Activated CD4-positive, alpha-beta T cell treated with anti-CD3 and anti-CD28 coated beads, Interleukin-2, amount 10 ng/mL, durations not matched to agents 24 days and 14 days (primary cell): ENCODE data around the gene SPATA12. TPM values are rescaled to one million over a fixed set of nuclear protein-coding genes. Genes with fewer than 3 reads are reported as not detected.

ENCODE experiments used
- DNase-seq: peaks from one replicate; pipeline ENCODE4 v3.0.0; 2022
- H3K27ac Mint-ChIP-seq: one replicate; pipeline ENCODE4 v1.8.0; 2022; ENCODE audit warnings: mild to moderate bottlenecking, mixed read lengths
- H3K27me3 Mint-ChIP-seq: one replicate; pipeline ENCODE4 v1.8.0; 2022; ENCODE audit warnings: mixed read lengths
- H3K36me3 Mint-ChIP-seq: one replicate; pipeline ENCODE4 v1.8.0; 2022; ENCODE audit warnings: low read depth, mild to moderate bottlenecking, mixed read lengths
- H3K4me1 Mint-ChIP-seq: one replicate; pipeline ENCODE4 v1.8.0; 2021; ENCODE audit warnings: mixed read lengths
- H3K4me3 Mint-ChIP-seq: one replicate; pipeline ENCODE4 v1.8.0; 2022; ENCODE audit warnings: mild to moderate bottlenecking, moderate library complexity, mixed read lengths
- H3K9me3 Mint-ChIP-seq: one replicate; pipeline ENCODE4 v1.8.0; 2021; ENCODE audit warnings: mixed read lengths
- intact Hi-C: fragments of 100-400 bp; cut with micrococcal nuclease; formaldehyde crosslinking; loops from one replicate; pipeline ENCODE4 v1.15.1; 2023
- total RNA-seq: library from RNA; stranded (reverse); gene quantifications from 2 replicates; pipeline ENCODE4 v1.2.3, GENCODE V29; 2022

Gene SPATA12
- total RNA-seq, 1 donor from 2014 or later, result not detected

DNA sequence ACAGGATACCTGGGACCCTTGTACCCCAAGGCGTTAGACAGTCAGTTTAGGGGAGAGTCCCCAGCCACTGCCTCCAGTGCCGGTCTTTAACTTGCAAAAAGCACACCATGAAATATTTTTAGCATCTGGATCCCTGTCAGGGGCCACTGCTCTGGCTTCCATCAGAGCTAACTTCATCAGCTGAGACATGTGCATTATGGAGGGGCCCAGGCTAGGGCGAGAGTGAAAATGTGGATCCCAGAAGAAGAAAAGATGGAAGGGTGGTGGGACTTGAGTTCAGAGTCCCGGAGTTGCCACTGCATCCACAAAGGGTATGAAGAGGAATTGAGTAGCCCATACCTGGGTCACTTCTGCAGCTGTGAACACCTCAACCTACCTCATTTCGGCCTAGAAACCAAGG is 23.5 kb upstream of the SPATA12 start:
- no peak overlapping the region for H3K4me3 Mint-ChIP-seq
- intact Hi-C loops, result no loop called here
- no peaks in the 10 kb centered on the region for H3K36me3 Mint-ChIP-seq
- no peak for DNase-seq
- peaks cover 2% of the 10 kb centered on the region for H3K4me1 Mint-ChIP-seq
- H3K9me3 Mint-ChIP-seq, result no peaks in the 10 kb centered on the region
- peaks cover 15% of the 10 kb centered on the region for H3K27me3 Mint-ChIP-seq
- no peak overlapping the region for H3K27ac Mint-ChIP-seq

- Mint-ChIP-seq H3K9me3 (no peaks in the 10 kb centered on the region), H3K4me3 (no peak overlapping the region)
Measured at GRCh38 chr3:57038466-57039164, 21.8 kb upstream of the SPATA12 start.

GRCh38 chr3:57041674-57042073 is 18.8 kb upstream of the SPATA12 start:
- intact Hi-C loops, result no loop called here
- Mint-ChIP-seq H3K27ac (no peak overlapping the region), H3K4me3 (no peak overlapping the region), H3K27me3 (peaks cover 8% of the 10 kb centered on the region), H3K9me3 (no peaks in the 10 kb centered on the region), H3K36me3 (no peaks in the 10 kb centered on the region), H3K4me1 (peaks cover 2% of the 10 kb centered on the region)
- DNase-seq, result no peak

More at GRCh38 chr3:57038466-57039164, 21.8 kb upstream of the SPATA12 start:
- no peaks in the 10 kb centered on the region for H3K36me3 Mint-ChIP-seq
- no peak for DNase-seq
- intact Hi-C loops, result no loop called here
- H3K27me3 Mint-ChIP-seq, result peaks cover 8% of the 10 kb centered on the region
- peaks cover 2% of the 10 kb centered on the region for H3K4me1 Mint-ChIP-seq
- H3K27ac Mint-ChIP-seq, result no peak overlapping the region

DNA sequence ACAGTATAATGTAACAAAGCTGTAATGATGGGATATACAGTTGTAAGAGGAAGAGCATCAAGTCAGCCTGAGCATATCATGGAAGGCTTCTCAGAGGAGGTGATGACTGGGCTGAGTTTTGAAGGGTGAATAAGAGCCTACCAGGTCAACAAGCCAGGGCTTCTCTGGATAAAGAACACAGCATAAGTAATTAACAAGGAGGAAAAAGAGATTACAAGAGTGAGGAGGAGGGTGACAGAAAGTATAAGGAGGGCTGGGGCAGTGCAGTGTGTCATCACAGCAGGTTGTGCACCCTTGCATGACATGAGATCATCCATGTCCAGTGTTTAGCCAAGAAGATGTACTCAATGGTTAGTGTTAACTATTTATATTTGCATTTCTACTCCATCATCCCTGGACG is 16.9 kb upstream of the SPATA12 start:
- Mint-ChIP-seq H3K4me3 (no peak overlapping the region), H3K36me3 (no peaks in the 10 kb centered on the region), H3K27me3 (peaks cover 14% of the 10 kb centered on the region), H3K9me3 (no peaks in the 10 kb centered on the region), H3K27ac (no peak overlapping the region), H3K4me1 (peaks cover 2% of the 10 kb centered on the region)
- no peak for DNase-seq
- intact Hi-C loops, result no loop called here

DNA sequence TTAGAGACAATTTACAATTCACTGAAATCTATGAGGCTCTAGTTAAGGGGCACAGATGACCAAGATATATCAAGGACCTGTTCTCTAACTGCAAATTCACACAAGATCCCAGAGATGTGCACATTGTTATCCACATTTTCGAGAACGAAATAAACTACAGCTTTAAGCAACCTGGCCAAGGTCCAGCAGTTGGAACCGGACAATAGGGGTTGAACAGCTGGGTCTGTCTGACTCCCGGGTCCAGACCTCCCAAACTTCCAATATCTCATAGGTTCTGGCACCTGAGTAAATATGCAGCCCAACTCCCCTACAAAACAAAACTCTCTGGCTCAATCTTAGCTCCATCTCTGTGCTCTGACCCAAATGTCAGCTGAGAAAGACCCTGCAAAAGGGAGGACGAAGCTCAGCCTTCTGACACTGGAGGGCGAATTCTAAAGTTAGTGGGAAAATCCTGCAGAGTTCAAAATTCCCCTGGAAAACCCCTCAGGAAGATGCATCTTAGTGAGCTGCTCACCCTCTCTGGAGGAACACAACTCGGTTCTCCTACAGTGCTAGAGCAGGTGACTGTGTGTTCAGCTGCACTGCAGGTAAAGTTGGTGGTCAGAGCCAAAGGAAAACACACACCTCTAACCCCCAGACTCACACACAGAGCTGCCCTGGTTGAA is 14.2 kb upstream of the SPATA12 start:
- intact Hi-C loops, result no loop called here
- peaks cover 9% of the 10 kb centered on the region for H3K27me3 Mint-ChIP-seq
- no peaks in the 10 kb centered on the region for H3K9me3 Mint-ChIP-seq
- no peaks in the 10 kb centered on the region for H3K4me1 Mint-ChIP-seq
- DNase-seq, result no peak
- no peaks in the 10 kb centered on the region for H3K36me3 Mint-ChIP-seq
- no peak overlapping the region for H3K4me3 Mint-ChIP-seq
- H3K27ac Mint-ChIP-seq, result no peak overlapping the region

GRCh38 chr3:57048052-57048671 is 12.3 kb upstream of the SPATA12 start:
- Mint-ChIP-seq H3K27ac (no peak overlapping the region), H3K9me3 (no peaks in the 10 kb centered on the region), H3K27me3 (peaks cover 9% of the 10 kb centered on the region), H3K4me3 (no peak overlapping the region), H3K4me1 (no peaks in the 10 kb centered on the region), H3K36me3 (no peaks in the 10 kb centered on the region)
- no peak for DNase-seq
- intact Hi-C loops, result no loop called here

DNA sequence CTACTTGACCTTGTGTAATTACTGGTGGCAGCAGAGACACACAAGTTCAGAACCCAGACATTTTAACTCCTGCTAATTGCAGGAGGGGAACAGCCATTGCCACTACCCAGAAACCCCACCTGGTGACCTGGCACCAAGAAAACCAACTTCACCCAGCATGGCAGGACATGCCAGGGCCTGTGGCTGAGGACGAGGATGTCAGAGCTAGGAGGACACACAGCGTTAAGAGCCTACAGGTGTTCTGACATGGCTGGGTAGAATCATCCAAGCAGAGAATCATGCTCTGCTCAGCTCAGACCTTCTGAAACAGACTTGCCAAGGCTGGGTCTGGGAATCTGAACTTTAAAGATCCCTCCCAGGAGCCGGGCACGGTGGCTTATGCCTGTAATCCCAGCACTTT is 11.7 kb upstream of the SPATA12 start:
- H3K27ac Mint-ChIP-seq, result no peak overlapping the region
- intact Hi-C loops, result no loop called here
- H3K27me3 Mint-ChIP-seq, result peaks cover 9% of the 10 kb centered on the region
- no peaks in the 10 kb centered on the region for H3K4me1 Mint-ChIP-seq
- H3K4me3 Mint-ChIP-seq, result no peak overlapping the region
- no peak for DNase-seq
- H3K9me3 Mint-ChIP-seq, result no peaks in the 10 kb centered on the region
- H3K36me3 Mint-ChIP-seq, result no peaks in the 10 kb centered on the region

DNA sequence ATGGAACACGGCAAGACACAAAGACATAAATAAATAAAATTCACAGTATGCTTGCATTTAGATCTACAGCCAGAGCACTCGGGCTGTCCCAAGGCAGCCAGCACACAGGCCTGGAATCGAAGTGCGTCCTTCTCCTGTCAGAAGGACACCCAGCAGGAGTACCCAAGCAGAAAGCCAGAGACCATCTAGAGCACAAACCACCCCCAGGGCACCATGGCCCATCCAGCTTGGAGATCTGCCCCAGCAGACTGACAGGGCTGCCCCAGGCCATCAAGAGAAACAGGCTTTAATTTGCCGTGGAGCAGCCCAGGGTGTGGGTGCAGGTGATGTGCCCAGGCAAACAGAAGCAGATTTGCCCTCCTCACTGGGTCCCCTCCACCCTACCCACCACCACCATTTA is 7.8 kb upstream of the SPATA12 start:
- Mint-ChIP-seq H3K4me3 (no peak overlapping the region), H3K27me3 (peaks cover 7% of the 10 kb centered on the region), H3K9me3 (no peaks in the 10 kb centered on the region), H3K4me1 (no peaks in the 10 kb centered on the region), H3K36me3 (no peaks in the 10 kb centered on the region), H3K27ac (no peak overlapping the region)
- intact Hi-C loops, result no loop called here
- DNase-seq, result no peak

GRCh38 chr3:57053122-57053521 is 7.3 kb upstream of the SPATA12 start:
- intact Hi-C loops, result no loop called here
- Mint-ChIP-seq H3K4me3 (no peak overlapping the region), H3K27me3 (peaks cover 3% of the 10 kb centered on the region), H3K27ac (no peak overlapping the region), H3K4me1 (no peaks in the 10 kb centered on the region), H3K36me3 (no peaks in the 10 kb centered on the region), H3K9me3 (no peaks in the 10 kb centered on the region)
- DNase-seq, result no peak

DNA sequence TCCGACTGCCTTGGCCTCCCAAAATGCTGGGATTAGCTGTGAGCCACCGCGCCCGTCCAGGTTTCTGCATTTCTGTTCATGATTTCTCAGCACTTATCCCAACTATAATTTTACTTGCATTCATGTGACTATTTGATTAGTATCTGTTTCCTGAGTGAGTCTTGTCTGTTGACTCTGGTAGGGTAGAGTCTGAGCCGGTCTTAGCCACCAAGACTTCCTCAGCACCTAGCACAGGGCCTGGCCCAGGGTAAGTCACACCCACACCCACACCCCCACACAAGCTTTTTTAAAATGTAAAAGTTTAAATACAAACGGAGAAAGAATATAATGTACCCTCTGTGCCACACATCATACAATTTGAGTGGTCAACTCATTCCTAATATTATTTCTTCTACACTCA is 3.1 kb upstream of the SPATA12 start:
- H3K9me3 Mint-ChIP-seq, result no peaks in the 10 kb centered on the region
- intact Hi-C loops, result no loop called here
- no peak for DNase-seq
- no peak overlapping the region for H3K4me3 Mint-ChIP-seq
- no peak overlapping the region for H3K27ac Mint-ChIP-seq
- H3K27me3 Mint-ChIP-seq, result peaks cover 2% of the 10 kb centered on the region
- no peaks in the 10 kb centered on the region for H3K36me3 Mint-ChIP-seq
- peaks cover 2% of the 10 kb centered on the region for H3K4me1 Mint-ChIP-seq

DNA sequence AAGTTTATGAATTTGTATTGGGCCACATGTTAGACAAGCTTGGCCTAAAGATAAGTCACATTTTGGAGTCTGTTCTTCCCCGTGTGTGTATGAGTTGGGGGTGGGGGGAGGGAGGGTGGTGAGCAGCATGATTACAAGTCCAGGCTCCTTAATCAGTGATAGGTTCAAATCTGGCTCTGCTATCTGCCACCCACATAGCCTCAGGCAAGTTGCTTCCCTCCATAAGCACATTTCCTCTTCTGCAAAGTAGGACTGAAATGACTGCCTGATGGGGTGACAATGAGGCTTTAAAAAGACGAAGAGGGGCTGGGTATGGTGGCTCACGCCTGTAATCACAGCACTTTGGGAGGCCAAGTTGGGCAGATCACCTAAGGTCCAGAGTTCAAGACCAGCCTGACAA is 1.1 kb upstream of the SPATA12 start:
- Mint-ChIP-seq H3K27me3 (no peaks in the 10 kb centered on the region), H3K27ac (peak overlapping the region; percentile 53), H3K4me3 (no peak overlapping the region), H3K4me1 (peaks cover 7% of the 10 kb centered on the region), H3K9me3 (no peaks in the 10 kb centered on the region), H3K36me3 (no peaks in the 10 kb centered on the region)
- DNase-seq, result no peak
- intact Hi-C loops, result no loop called here

DNA sequence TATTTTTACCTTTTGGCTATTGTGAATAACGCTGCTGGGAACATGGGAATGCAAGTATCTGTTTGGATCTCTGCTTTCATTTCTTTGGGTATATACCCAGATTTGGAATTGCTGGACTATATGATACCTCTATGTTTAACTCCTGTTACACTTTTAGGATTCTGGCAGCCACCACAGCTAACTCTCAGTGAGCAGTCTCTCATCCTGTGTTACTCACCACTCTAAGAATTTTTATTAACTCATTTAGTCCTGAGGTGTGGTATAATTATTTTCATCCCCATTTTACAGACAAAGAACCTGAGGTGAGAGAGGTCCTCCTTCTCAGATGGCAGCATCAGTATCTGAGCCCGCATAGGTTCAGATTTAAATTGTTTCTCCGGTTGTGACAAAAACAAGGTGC is 1.1 kb downstream of the SPATA12 start:
- intact Hi-C loops, result no loop called here
- no peaks in the 10 kb centered on the region for H3K9me3 Mint-ChIP-seq
- no peaks in the 10 kb centered on the region for H3K27me3 Mint-ChIP-seq
- no peak overlapping the region for H3K27ac Mint-ChIP-seq
- no peak for DNase-seq
- H3K4me3 Mint-ChIP-seq, result no peak overlapping the region
- no peaks in the 10 kb centered on the region for H3K36me3 Mint-ChIP-seq
- H3K4me1 Mint-ChIP-seq, result peaks cover 7% of the 10 kb centered on the region

- peaks cover 7% of the 10 kb centered on the region for H3K4me1 Mint-ChIP-seq
- DNase-seq, result no peak
- H3K4me3 Mint-ChIP-seq, result no peak overlapping the region
- H3K9me3 Mint-ChIP-seq, result no peaks in the 10 kb centered on the region
- H3K27ac Mint-ChIP-seq, result no peak overlapping the region
- intact Hi-C loops, result no loop called here
- H3K36me3 Mint-ChIP-seq, result no peaks in the 10 kb centered on the region
- H3K27me3 Mint-ChIP-seq, result no peaks in the 10 kb centered on the region
Measured at GRCh38 chr3:57062101-57062631, 1.7 kb downstream of the SPATA12 start.

DNA sequence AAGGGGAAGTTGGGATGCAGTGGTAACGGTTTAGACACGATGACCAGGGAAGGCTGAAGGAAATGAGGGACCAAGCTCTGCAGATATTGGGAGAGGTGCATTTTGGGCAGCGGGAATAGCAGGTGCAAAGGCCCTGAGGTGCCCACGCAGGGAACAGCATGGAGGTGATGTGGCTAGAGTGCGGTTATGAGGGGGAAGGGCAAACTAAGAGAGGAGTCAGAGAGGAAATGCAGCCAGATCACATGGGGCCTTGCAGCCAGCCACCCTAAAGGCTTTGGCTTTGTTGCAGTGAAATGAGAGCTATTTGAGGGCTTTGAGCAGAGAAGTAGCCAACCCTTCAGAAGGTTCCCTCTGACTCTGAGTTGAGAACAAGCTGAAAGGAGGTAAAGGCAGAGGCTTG is 2.6 kb downstream of the SPATA12 start:
- H3K36me3 Mint-ChIP-seq, result no peaks in the 10 kb centered on the region
- H3K27me3 Mint-ChIP-seq, result no peaks in the 10 kb centered on the region
- H3K4me3 Mint-ChIP-seq, result no peak overlapping the region
- DNase-seq, result no peak
- no peaks in the 10 kb centered on the region for H3K9me3 Mint-ChIP-seq
- H3K27ac Mint-ChIP-seq, result no peak overlapping the region
- intact Hi-C loops, result no loop called here
- peaks cover 7% of the 10 kb centered on the region for H3K4me1 Mint-ChIP-seq
